KMS-11 (cell line): ENCODE measurements around the gene PRR23E.

Experiments
- H2AFZ ChIP-seq: fragments of 200-600 bp; sonication (generic); 2 replicates; pipeline ENCODE4 v1.6.1; 2016; ENCODE audit warnings: antibody characterized with exemption, mixed run types, low read depth
- H3K27ac ChIP-seq: fragments of 200-600 bp; sonication (generic); 2 replicates; pipeline ENCODE4 v1.6.1; 2016; ENCODE audit warnings: mild to moderate bottlenecking, mixed run types
- H3K27me3 ChIP-seq: fragments of 200-600 bp; sonication (generic); 2 replicates; pipeline ENCODE4 v1.6.1; 2017; ENCODE audit warnings: mild to moderate bottlenecking, low read depth, mixed run types, moderate library complexity; ENCODE audit not compliant: insufficient read depth
- H3K36me3 ChIP-seq: fragments of 200-600 bp; sonication (generic); 2 replicates; pipeline ENCODE4 v1.6.1; 2017; ENCODE audit warnings: mild to moderate bottlenecking, mixed run types; ENCODE audit not compliant: insufficient read depth
- H3K4me1 ChIP-seq: fragments of 200-600 bp; sonication (generic); 2 replicates; pipeline ENCODE4 v1.6.1; 2016; ENCODE audit warnings: mild to moderate bottlenecking, low read depth, mixed run types; ENCODE audit not compliant: poor library complexity, severe bottlenecking
- H3K4me2 ChIP-seq: fragments of 200-600 bp; sonication (generic); 2 replicates; pipeline ENCODE4 v1.7.0; 2016; ENCODE audit warnings: mild to moderate bottlenecking, mixed run types
- H3K4me3 ChIP-seq: fragments of 200-600 bp; sonication (generic); IDR thresholded peaks from 2 replicates; pipeline ENCODE4 v1.6.1; 2017; ENCODE audit warnings: low read depth, low read length, mixed read lengths; ENCODE audit not compliant: insufficient read depth
- H3K79me2 ChIP-seq: fragments of 200-600 bp; sonication (generic); 2 replicates; pipeline ENCODE4 v1.6.1; 2016; ENCODE audit warnings: low read depth, mixed run types; ENCODE audit not compliant: insufficient read depth
- H3K9ac ChIP-seq: fragments of 200-600 bp; sonication (generic); 2 replicates; pipeline ENCODE4 v1.6.1; 2016; ENCODE audit warnings: mild to moderate bottlenecking, mixed run types
- H4K20me1 ChIP-seq: fragments of 200-600 bp; sonication (generic); 2 replicates; pipeline ENCODE4 v1.6.1; 2016; ENCODE audit warnings: mild to moderate bottlenecking, mixed run types; ENCODE audit not compliant: insufficient read depth
- TF ChIP-seq, protein P1 (sequence below): fragments of 200-600 bp; sonication (generic); conservative IDR thresholded peaks from 2 replicates; pipeline ENCODE4 v1.6.1; 2017; ENCODE audit warnings: low read depth, mild to moderate bottlenecking, antibody characterized with exemption, low read length, moderate library complexity, mixed read lengths

Gene PRR23E

DNA sequence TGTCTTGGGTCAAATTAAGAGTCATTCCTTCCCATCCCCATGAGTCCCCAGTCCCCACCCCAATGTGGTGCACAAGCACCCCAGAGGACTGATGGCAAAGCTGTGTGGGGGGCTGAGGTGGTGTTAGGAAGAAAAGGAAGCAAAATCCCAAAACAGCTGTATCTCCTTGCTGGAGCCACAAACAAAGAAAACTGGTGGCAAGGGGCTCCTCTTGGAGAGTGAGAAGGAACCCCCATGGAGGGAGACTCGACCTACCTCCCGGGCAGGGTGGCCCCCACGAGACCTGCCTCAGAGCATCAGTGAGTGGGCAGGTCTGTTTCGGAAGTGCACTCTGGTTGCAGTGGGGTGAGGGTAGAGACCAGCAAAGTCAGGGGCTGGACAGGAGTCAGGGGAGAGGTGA lies 29.2 kb downstream of the PRR23E start:
- Histone ChIP-seq H3K27me3 (no peaks in the 10 kb centered on the region; the same call in 1 of the 2 replicates), H3K4me3 (no peak overlapping the region), H3K4me2 (no peak overlapping the region), H3K27ac (no peak overlapping the region), H3K4me1 (no peaks in the 10 kb centered on the region), H2AFZ (no peak overlapping the region), H4K20me1 (no peaks in the 10 kb centered on the region), H3K36me3 (no peaks in the 10 kb centered on the region), H3K9ac (no peak overlapping the region), H3K79me2 (no peaks in the 10 kb centered on the region)
- TF ChIP-seq, protein P1, sequence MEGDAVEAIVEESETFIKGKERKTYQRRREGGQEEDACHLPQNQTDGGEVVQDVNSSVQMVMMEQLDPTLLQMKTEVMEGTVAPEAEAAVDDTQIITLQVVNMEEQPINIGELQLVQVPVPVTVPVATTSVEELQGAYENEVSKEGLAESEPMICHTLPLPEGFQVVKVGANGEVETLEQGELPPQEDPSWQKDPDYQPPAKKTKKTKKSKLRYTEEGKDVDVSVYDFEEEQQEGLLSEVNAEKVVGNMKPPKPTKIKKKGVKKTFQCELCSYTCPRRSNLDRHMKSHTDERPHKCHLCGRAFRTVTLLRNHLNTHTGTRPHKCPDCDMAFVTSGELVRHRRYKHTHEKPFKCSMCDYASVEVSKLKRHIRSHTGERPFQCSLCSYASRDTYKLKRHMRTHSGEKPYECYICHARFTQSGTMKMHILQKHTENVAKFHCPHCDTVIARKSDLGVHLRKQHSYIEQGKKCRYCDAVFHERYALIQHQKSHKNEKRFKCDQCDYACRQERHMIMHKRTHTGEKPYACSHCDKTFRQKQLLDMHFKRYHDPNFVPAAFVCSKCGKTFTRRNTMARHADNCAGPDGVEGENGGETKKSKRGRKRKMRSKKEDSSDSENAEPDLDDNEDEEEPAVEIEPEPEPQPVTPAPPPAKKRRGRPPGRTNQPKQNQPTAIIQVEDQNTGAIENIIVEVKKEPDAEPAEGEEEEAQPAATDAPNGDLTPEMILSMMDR, result no peak

DNA sequence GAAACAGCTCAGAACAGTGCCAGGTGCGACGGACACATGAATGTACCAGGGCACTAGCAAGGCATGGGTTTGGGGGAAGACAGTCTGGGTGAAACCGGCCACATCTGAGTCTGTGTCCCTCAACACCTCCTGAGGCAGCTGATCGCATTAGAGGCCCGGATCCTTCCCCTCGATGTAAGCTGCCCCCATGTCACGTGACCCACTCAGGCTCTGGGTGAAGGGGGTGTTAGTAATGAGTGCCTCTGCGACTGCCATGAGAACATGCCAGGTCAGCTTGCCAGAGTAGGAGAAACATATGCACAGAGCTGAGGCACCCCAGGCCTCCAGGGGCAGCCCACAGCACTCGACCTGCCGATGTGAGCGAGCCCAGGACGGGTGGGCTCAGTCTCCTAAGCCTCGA lies 29.7 kb downstream of the PRR23E start:
- no peak overlapping the region for H3K4me3 ChIP-seq
- H3K36me3 ChIP-seq, result no peaks in the 10 kb centered on the region
- no peaks in the 10 kb centered on the region; the same call in 1 of the 2 replicates for H3K27me3 ChIP-seq
- TF ChIP-seq, protein P1, result no peak
- H3K27ac ChIP-seq, result no peak overlapping the region
- H3K9ac ChIP-seq, result no peak overlapping the region
- H2AFZ ChIP-seq, result no peak overlapping the region
- H3K4me1 ChIP-seq, result no peaks in the 10 kb centered on the region
- H3K4me2 ChIP-seq, result no peak overlapping the region
- H4K20me1 ChIP-seq, result no peaks in the 10 kb centered on the region
- H3K79me2 ChIP-seq, result no peaks in the 10 kb centered on the region

DNA sequence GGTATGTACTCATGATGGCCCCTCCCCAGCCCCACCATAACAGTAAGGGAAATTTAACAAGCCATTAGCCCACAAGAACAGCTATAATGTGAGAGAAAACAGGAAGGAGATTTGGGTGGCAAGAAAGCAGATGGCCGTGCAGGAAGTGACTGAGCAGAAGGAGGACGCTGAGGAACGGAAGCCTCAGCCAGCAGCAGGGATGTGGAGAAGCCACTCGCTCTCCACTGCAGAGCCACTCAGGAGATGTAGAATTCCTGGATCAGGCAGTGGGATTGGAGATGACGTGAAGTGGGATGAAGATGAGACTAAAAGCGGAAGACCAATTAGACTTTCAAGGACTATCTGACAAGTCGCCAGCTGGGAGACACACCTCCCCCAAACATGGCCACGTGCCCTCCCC lies 31.2 kb downstream of the PRR23E start:
- TF ChIP-seq, protein P1, result no peak
- H3K9ac ChIP-seq, result no peak overlapping the region
- no peaks in the 10 kb centered on the region for H4K20me1 ChIP-seq
- no peak overlapping the region for H3K27ac ChIP-seq
- no peaks in the 10 kb centered on the region for H3K27me3 ChIP-seq
- no peak overlapping the region for H3K4me3 ChIP-seq
- H3K4me2 ChIP-seq, result no peak overlapping the region
- H2AFZ ChIP-seq, result no peak overlapping the region
- H3K79me2 ChIP-seq, result no peaks in the 10 kb centered on the region
- no peaks in the 10 kb centered on the region for H3K36me3 ChIP-seq
- H3K4me1 ChIP-seq, result no peaks in the 10 kb centered on the region

- Histone ChIP-seq H3K4me1 (no peaks in the 10 kb centered on the region), H3K27ac (no peak overlapping the region), H3K4me2 (no peak overlapping the region), H3K79me2 (no peaks in the 10 kb centered on the region), H3K27me3 (no peaks in the 10 kb centered on the region), H4K20me1 (no peaks in the 10 kb centered on the region), H3K9ac (no peak overlapping the region), H2AFZ (no peak overlapping the region), H3K36me3 (no peaks in the 10 kb centered on the region), H3K4me3 (no peak overlapping the region)
- TF ChIP-seq, protein P1, result no peak
These were observed 33.5 kb downstream of the PRR23E start for GRCh38 chr3:127226457-127226856.
